Trophoblast cell (in vitro differentiated cells and primary cell): ENCODE measurements around the gene AXIN1.
"Not testable (repeated sequence)": the region's sequence is repeated elsewhere in the genome, so short reads cannot be mapped to it uniquely, and the experiment has no call there.

ENCODE experiments used
- DNase-seq, 2 donors: peaks; one replicate each; pipeline ENCODE4 v3.0.0-alpha.2; 2016
- H2AFZ ChIP-seq: 2 replicates; pipeline ENCODE4 v1.6.1; 2013; ENCODE audit warnings: low read length, moderate library complexity, mild to moderate bottlenecking; ENCODE audit not compliant: insufficient read depth, poor library complexity
- H2AK5ac ChIP-seq: 2 replicates; pipeline ENCODE4 v1.6.1; 2013; ENCODE audit warnings: mild to moderate bottlenecking, low read length
- H2BK120ac ChIP-seq: 2 replicates; pipeline ENCODE4 v1.6.1; 2013; ENCODE audit warnings: low read length, mild to moderate bottlenecking, moderate library complexity; ENCODE audit not compliant: insufficient read depth, poor library complexity
- H2BK12ac ChIP-seq: 2 replicates; pipeline ENCODE4 v1.6.1; 2013; ENCODE audit warnings: mild to moderate bottlenecking, low read length, moderate library complexity
- H2BK5ac ChIP-seq: 2 replicates; pipeline ENCODE4 v1.6.1; 2013; ENCODE audit warnings: low read length, low read depth, moderate library complexity, mild to moderate bottlenecking; ENCODE audit not compliant: poor library complexity
- H3K14ac ChIP-seq: 2 replicates; pipeline ENCODE4 v1.6.1; 2013; ENCODE audit warnings: mild to moderate bottlenecking, low read length
- H3K18ac ChIP-seq: 2 replicates; pipeline ENCODE4 v1.6.1; 2013; ENCODE audit warnings: mild to moderate bottlenecking, low read length
- H3K23ac ChIP-seq: 2 replicates; pipeline ENCODE4 v1.6.1; 2013; ENCODE audit warnings: low read length
- H3K27ac ChIP-seq: 2 replicates; pipeline ENCODE4 v1.5.1; 2013; ENCODE audit warnings: low read depth, mild to moderate bottlenecking, inconsistent platforms, low read length, moderate library complexity
- H3K27me3 ChIP-seq: 2 replicates; pipeline ENCODE4 v1.6.1; 2013; ENCODE audit warnings: inconsistent platforms, mild to moderate bottlenecking, low read length, moderate library complexity; ENCODE audit not compliant: insufficient read depth
- H3K36me3 ChIP-seq, 2 experiments: 1 replicate in 1 of 2; 2 replicates in 1 of 2; pipeline ENCODE4 v1.6.1; 2013; ENCODE audit warnings: low read length in 2 of 2, mild to moderate bottlenecking in 2 of 2, moderate library complexity in 1 of 2; ENCODE audit not compliant: insufficient read depth in 2 of 2, control insufficient read depth in 1 of 2
- H3K4ac ChIP-seq: 2 replicates; pipeline ENCODE4 v1.6.1; 2013; ENCODE audit warnings: low read depth, mild to moderate bottlenecking, low read length, moderate library complexity
- H3K4me1 ChIP-seq, 2 experiments: 1 replicate in 1 of 2; 2 replicates in 1 of 2; pipeline ENCODE4 v1.6.1; 2013; ENCODE audit warnings: low read length in 2 of 2, mild to moderate bottlenecking in 2 of 2, moderate library complexity in 1 of 2; ENCODE audit not compliant: insufficient read depth in 2 of 2, control insufficient read depth in 1 of 2
- H3K4me2 ChIP-seq: 2 replicates; pipeline ENCODE4 v1.6.1; 2013; ENCODE audit warnings: inconsistent platforms, mild to moderate bottlenecking, low read length, moderate library complexity
- H3K4me3 ChIP-seq: 2 replicates; pipeline ENCODE4 v1.5.1; 2013; ENCODE audit warnings: mild to moderate bottlenecking, low read depth, low read length, inconsistent platforms
- H3K79me1 ChIP-seq: one replicate; pipeline ENCODE4 v1.6.1; 2013; ENCODE audit warnings: low read length
- H3K79me2 ChIP-seq: 2 replicates; pipeline ENCODE4 v1.6.1; 2013; ENCODE audit warnings: low read length, mild to moderate bottlenecking; ENCODE audit not compliant: control insufficient read depth, insufficient read depth, poor library complexity
- H3K9ac ChIP-seq: 2 replicates; pipeline ENCODE4 v1.6.1; 2013; ENCODE audit warnings: mild to moderate bottlenecking, low read length
- H3K9me3 ChIP-seq: 2 replicates; pipeline ENCODE4 v1.6.1; 2013; ENCODE audit warnings: low read depth, mild to moderate bottlenecking, control low read depth, inconsistent platforms, low read length; ENCODE audit not compliant: insufficient read depth
- H4K12ac ChIP-seq: 2 replicates; pipeline ENCODE4 v1.6.1; 2013; ENCODE audit warnings: low read depth, mild to moderate bottlenecking, low read length, moderate library complexity
- H4K8ac ChIP-seq: 2 replicates; pipeline ENCODE4 v1.6.1; 2013; ENCODE audit warnings: low read depth, mild to moderate bottlenecking, low read length, moderate library complexity
- H4K91ac ChIP-seq: one replicate; pipeline ENCODE4 v1.6.1; 2013; ENCODE audit warnings: low read depth, mild to moderate bottlenecking, low read length, moderate library complexity
- WGBS: extraction: QIAGEN DNeasy Blood & Tissue Kit; methylation state at CpG from one replicate; pipeline ENCODE4 v1.1.7; 2013; ENCODE audit warnings: missing lambda C conversion rate; ENCODE audit not compliant: insufficient read length, insufficient coverage; ENCODE audit errors: extremely low coverage; 5-methylcytosine and 5-hydroxymethylcytosine counted together

AXIN1 gene

DNA sequence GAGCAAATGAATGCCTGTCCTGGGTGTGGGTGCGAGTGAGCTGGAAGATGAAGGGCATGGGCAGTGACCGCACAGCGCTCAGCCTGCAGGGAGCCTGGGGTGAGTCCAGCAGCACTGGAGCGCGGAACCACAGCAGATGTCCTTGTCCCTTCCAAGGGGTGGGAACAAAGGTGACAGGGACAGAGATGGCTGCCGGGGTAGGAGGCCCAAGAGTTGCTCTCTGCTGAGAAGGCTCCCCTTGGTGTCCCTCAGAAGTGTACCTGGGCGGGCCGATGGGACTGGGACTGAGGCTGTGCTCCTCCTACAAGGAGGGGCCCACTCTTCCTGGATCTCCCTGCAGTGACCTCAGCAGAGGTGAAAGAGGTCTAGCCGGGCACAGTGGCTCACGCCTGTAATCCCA lies 36.8 kb upstream of the AXIN1 start:
- H3K4me2 ChIP-seq: no peak overlapping the region
- no peak overlapping the region for H3K18ac ChIP-seq
- H3K14ac ChIP-seq: no peak overlapping the region
- no peaks in the 10 kb centered on the region for H3K36me3 ChIP-seq
- H2BK12ac ChIP-seq: no peak overlapping the region
- no peak overlapping the region for H2BK5ac ChIP-seq
- H3K27me3 ChIP-seq: no peaks in the 10 kb centered on the region
- no peak overlapping the region for H2BK120ac ChIP-seq
- peaks cover 3 to 5% of the 10 kb centered on the region in 2 experiments for H3K4me1 ChIP-seq
- H4K91ac ChIP-seq: no peak overlapping the region
- peaks cover 10% of the 10 kb centered on the region for H3K9me3 ChIP-seq
- H3K79me1 ChIP-seq: peaks cover under 1% of the 10 kb centered on the region
- DNase-seq: no peak
- no peak overlapping the region for H3K27ac ChIP-seq
- H2AK5ac ChIP-seq: no peak overlapping the region
- no peaks in the 10 kb centered on the region for H3K79me2 ChIP-seq
- no peak overlapping the region for H2AFZ ChIP-seq
- H3K4me3 ChIP-seq: no peak overlapping the region
- no peak overlapping the region for H3K4ac ChIP-seq
- no peak overlapping the region for H3K23ac ChIP-seq
- H4K12ac ChIP-seq: no peak overlapping the region
- H4K8ac ChIP-seq: no peak overlapping the region
- WGBS: no CpG with 5 or more reads among the region's 10 CpGs
- H3K9ac ChIP-seq: no peak overlapping the region

DNA sequence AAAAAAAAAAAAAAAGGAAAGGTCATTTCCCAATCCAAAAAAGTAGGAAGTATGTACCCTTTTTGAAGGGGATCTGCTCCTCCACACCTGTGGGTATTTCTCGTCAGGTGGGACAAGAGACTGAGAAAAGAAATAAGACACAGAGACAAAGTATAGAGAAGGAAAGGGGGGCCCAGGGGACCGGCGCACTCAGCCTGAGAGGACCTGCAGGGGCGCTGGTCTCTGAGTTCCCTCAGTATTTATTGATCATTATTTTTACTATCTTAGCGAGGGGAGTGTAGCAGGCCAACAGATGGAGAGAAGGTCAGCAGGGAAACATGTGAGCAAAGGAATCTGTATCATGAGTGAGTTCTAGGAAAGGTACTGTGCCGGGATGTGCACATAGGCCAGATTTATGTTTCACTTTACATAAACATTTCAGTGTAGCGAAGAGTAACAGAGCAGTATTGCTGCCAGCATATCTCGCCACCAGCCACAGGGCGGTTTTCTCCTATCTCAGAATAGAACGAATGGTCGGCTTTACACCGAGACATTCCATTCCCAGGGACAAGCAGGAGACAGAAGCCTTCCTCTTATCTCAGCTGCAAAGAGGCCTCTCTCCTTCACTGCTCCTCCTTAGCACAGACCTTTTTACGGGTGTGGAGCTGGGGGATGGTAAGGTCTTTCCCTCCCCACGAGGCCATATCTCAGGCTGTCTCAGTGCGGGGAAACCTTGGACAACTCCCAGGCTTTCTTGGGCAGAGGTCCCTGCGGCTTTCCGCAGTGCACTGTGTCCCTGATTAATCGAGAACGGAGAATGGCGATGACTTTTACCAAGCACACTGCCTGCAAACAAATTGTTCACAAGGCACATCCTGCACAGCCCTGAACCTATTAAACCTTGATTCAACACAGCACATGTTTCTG lies 35.5 kb upstream of the AXIN1 start:
- not testable (repeated sequence) for H2BK5ac ChIP-seq, H4K12ac ChIP-seq, H3K9me3 ChIP-seq, H4K91ac ChIP-seq, H3K79me1 ChIP-seq, H3K27me3 ChIP-seq, H3K4me2 ChIP-seq, H3K27ac ChIP-seq, H3K79me2 ChIP-seq, H3K18ac ChIP-seq, H3K36me3 ChIP-seq, H3K9ac ChIP-seq, H2BK120ac ChIP-seq, H3K4me3 ChIP-seq, H2BK12ac ChIP-seq, H2AFZ ChIP-seq, H3K4ac ChIP-seq, H2AK5ac ChIP-seq, H3K14ac ChIP-seq, H3K23ac ChIP-seq
- Histone ChIP-seq H4K8ac (peak overlapping the region; percentile 69), H3K4me1 (peaks cover 11% of the 10 kb centered on the region in 2 experiments)
- DNase-seq: peak; percentile 39 to 62
- WGBS: no CpG with 5 or more reads among the region's 20 CpGs

DNA sequence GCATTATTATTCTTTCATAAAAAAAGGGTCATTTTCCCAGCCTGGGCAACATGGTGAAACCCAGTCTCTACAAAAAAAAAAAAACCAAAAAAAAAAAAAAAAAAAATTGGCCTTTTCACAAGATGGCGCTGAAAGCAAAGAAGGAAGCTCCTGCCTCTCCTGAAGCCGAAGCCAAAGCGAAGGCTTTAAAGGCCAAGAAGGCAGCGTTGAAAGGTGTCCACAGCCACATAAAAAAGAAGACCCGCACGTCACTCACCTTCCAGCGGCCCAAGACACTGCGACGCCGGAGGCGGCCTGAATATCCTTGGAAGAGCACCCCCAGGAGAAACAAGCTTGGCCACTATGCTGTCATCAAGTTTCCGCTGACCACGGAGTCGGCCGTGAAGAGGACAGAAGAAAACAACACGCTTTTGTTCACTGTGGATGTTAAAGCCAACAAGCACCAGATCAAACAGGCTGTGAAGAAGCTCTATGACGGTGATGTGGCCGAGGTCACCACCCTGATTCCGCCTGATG lies 34.2 kb upstream of the AXIN1 start:
- H3K4me3 ChIP-seq: no peak overlapping the region
- no CpG with 5 or more reads among the region's 19 CpGs for WGBS
- H2AK5ac ChIP-seq: no peak overlapping the region
- H4K91ac ChIP-seq: no peak overlapping the region
- no peak overlapping the region for H3K27ac ChIP-seq
- DNase-seq: peak; percentile 41 to 69
- H3K4ac ChIP-seq: no peak overlapping the region
- no peak overlapping the region for H2BK12ac ChIP-seq
- no peak overlapping the region for H3K9ac ChIP-seq
- no peak overlapping the region for H4K8ac ChIP-seq
- H2BK120ac ChIP-seq: no peak overlapping the region
- H3K79me2 ChIP-seq: peaks cover 4% of the 10 kb centered on the region
- no peak overlapping the region for H3K23ac ChIP-seq
- no peak overlapping the region for H2AFZ ChIP-seq
- H3K27me3 ChIP-seq: no peaks in the 10 kb centered on the region
- no peak overlapping the region for H4K12ac ChIP-seq
- peaks cover 11 to 14% of the 10 kb centered on the region in 2 experiments for H3K4me1 ChIP-seq
- no peak overlapping the region for H3K4me2 ChIP-seq
- H3K14ac ChIP-seq: no peak overlapping the region
- H2BK5ac ChIP-seq: no peak overlapping the region
- peaks cover 2% of the 10 kb centered on the region for H3K9me3 ChIP-seq
- peaks cover 15% of the 10 kb centered on the region for H3K79me1 ChIP-seq
- H3K18ac ChIP-seq: no peak overlapping the region
- no peaks in the 10 kb centered on the region for H3K36me3 ChIP-seq

DNA sequence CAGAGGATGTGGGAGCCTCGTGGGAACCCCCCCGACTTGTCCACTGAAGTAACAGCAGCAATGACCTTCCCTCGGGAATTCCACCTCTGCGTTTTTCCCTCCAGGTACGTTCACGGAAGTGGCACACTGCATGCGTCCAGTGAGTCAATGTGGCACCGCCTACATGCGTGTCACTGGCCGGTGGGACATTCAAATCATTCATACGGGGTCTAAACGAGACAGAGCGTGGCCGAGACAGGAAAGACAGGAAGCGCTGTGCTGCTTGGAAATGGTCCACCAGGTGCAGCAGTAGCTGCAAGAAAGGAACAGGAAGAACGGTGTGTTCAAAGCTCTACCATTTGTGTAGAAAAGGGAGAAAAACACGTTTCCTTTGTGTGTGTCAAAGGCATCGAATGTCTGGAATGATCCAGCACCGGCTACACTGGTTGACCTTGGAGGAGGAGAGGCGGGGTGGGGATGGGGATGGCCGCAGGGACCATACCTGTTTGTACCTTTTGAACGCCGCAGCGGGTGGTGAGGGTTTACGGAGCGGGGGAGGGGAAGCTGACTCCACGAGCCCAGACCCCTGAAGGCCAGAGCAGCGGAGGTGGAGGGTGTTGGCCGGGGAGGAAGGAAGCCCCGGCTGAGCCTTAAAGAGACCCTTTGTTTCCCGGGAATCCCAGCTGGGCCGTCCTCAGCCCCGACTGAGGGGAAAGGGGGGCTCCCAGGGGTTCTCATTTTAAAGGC lies 31.0 kb upstream of the AXIN1 start:
- Histone ChIP-seq H2BK5ac (peak overlapping the region; percentile 32), H3K27me3 (no peaks in the 10 kb centered on the region), H2AK5ac (no peak overlapping the region), H3K4me1 (peaks cover 18 to 28% of the 10 kb centered on the region in 2 experiments), H4K12ac (no peak overlapping the region), H3K79me1 (peaks cover 25% of the 10 kb centered on the region), H3K4ac (no peak overlapping the region), H3K79me2 (peaks cover 16% of the 10 kb centered on the region), H3K9ac (no peak overlapping the region), H4K8ac (peak overlapping the region; percentile 70), H3K4me3 (no peak overlapping the region), H2BK120ac (peak overlapping the region; percentile 38), H3K36me3 (peaks cover 0 to 4% of the 10 kb centered on the region in 2 experiments), H3K27ac (peak overlapping the region; percentile 68), H2BK12ac (no peak overlapping the region), H2AFZ (peak overlapping the region; percentile 18), H3K9me3 (no peaks in the 10 kb centered on the region), H3K14ac (peak overlapping the region; percentile 16), H4K91ac (peak overlapping the region; percentile 74), H3K23ac (no peak overlapping the region), H3K4me2 (peak overlapping the region; percentile 98), H3K18ac (no peak overlapping the region)
- no CpG with 5 or more reads among the region's 33 CpGs for WGBS
- DNase-seq: peak; percentile 98
